PC-9 (cell line): ENCODE measurements around the gene TSTD2. TPM values are rescaled to one million over a fixed set of nuclear protein-coding genes. Genes with fewer than 3 reads are reported as not detected.

Experiments used
- BruUV-seq: library from RNA; stranded (reverse); fragments of 400-500 nt; replicated peaks from 2 replicates; lab custom pipeline; 2021; lab: Mats Ljungman, UMichigan
- CTCF ChIA-PET: fragments of 300-600 bp; sonication (Branson Sonifier 250); formaldehyde crosslinking; loops from one replicate; lab custom pipeline; 2022; ENCODE audit warnings: antibody characterized with exemption; lab: Charles Lee
- POLR2A ChIA-PET: fragments of 300-600 bp; sonication (Branson Sonifier 250); formaldehyde crosslinking; loops from one replicate; lab custom pipeline; 2022; ENCODE audit warnings: antibody characterized with exemption; ENCODE audit not compliant: unreplicated experiment; lab: Charles Lee
- DNase-seq, 2 experiments: peaks; one replicate each; pipeline versions ENCODE4 v3.0.0 to v3.0.0-alpha.2; 2015 to 2022; ENCODE audit warnings: mixed read lengths in 1 of 2
- H2AFZ ChIP-seq: fragments of 200-600 bp; sonication (generic); 2 replicates; pipeline ENCODE4 v1.8.1; 2017; ENCODE audit warnings: antibody characterized with exemption
- H3F3A ChIP-seq: fragments of 200-600 bp; sonication (generic); 2 replicates; pipeline ENCODE4 v1.8.1; 2017; ENCODE audit warnings: antibody characterized with exemption, mild to moderate bottlenecking, low read depth; ENCODE audit not compliant: insufficient read depth
- H3K27ac ChIP-seq: fragments of 200-600 bp; sonication (generic); 2 replicates; pipeline ENCODE4 v1.6.1; 2016; ENCODE audit warnings: mixed run types
- H3K27me3 ChIP-seq: fragments of 200-600 bp; sonication (generic); 2 replicates; pipeline ENCODE4 v1.6.1; 2016; ENCODE audit warnings: low read depth, mixed run types; ENCODE audit not compliant: insufficient read depth
- H3K36me3 ChIP-seq: fragments of 200-600 bp; sonication (generic); 2 replicates; pipeline ENCODE4 v1.6.1; 2016; ENCODE audit warnings: low read depth, mixed run types
- H3K4me1 ChIP-seq: fragments of 200-600 bp; sonication (generic); replicated peaks from 2 replicates; pipeline ENCODE4 v1.6.1; 2016; ENCODE audit warnings: mixed run types; ENCODE audit not compliant: insufficient read depth
- H3K4me2 ChIP-seq: fragments of 200-600 bp; sonication (generic); 2 replicates; pipeline ENCODE4 v1.6.1; 2017; ENCODE audit warnings: mixed run types
- H3K4me3 ChIP-seq: fragments of 200-600 bp; sonication (generic); 2 replicates; pipeline ENCODE4 v1.6.1; 2016; ENCODE audit warnings: mixed run types
- H3K79me2 ChIP-seq: fragments of 200-600 bp; sonication (generic); 2 replicates; pipeline ENCODE4 v1.6.1; 2017; ENCODE audit warnings: low read depth, mixed run types
- H3K9me2 ChIP-seq: fragments of 200-600 bp; sonication (generic); 2 replicates; pipeline ENCODE4 v1.8.1; 2017; ENCODE audit warnings: mild to moderate bottlenecking; ENCODE audit not compliant: insufficient read depth
- H3K9me3 ChIP-seq: fragments of 200-600 bp; sonication (generic); 2 replicates; pipeline ENCODE4 v1.8.1; 2016; ENCODE audit warnings: low read depth; ENCODE audit not compliant: insufficient read depth
- H4K20me1 ChIP-seq: fragments of 200-600 bp; sonication (generic); 2 replicates; pipeline ENCODE4 v1.8.1; 2017; ENCODE audit not compliant: insufficient read depth
- CTCF ChIP-seq: fragments of 200-600 bp; sonication (generic); conservative IDR thresholded peaks from 2 replicates; pipeline ENCODE4 v1.6.1; 2017; ENCODE audit warnings: mixed run types, antibody characterized with exemption, mild to moderate bottlenecking, moderate library complexity
- EZH2 ChIP-seq: fragments of 200-600 bp; sonication (generic); IDR thresholded peaks from 2 replicates; pipeline ENCODE4 v1.8.0; 2017; ENCODE audit warnings: antibody characterized with exemption, low read depth
- intact Hi-C: fragments of 100-400 bp; cut with micrococcal nuclease; formaldehyde crosslinking; loops from one replicate; pipeline ENCODE4 v1.10.0; 2022; ENCODE audit not compliant: unreplicated experiment
- total RNA-seq: library from RNA; stranded (reverse); gene quantifications from 2 replicates; pipeline ENCODE4 v1.2.3, GENCODE V29; 2021

The TSTD2 gene
- total RNA-seq, 1 experiment from 2014 or later, result 17.0 TPM

- peaks cover 63% of the 10 kb centered on the region for H3K36me3 ChIP-seq
- POLR2A ChIA-PET, result no interaction called here
- no TSS peak for BruUV-seq
- H3K79me2 ChIP-seq, result no peaks in the 10 kb centered on the region
- CTCF ChIA-PET, result no interaction called here
- no peak overlapping the region for H2AFZ ChIP-seq
- H3F3A ChIP-seq, result peaks cover 17% of the 10 kb centered on the region; the same call in 1 of the 2 replicates
- no peak overlapping the region for H3K27ac ChIP-seq
- no peaks in the 10 kb centered on the region for H4K20me1 ChIP-seq
- no peak overlapping the region for H3K4me2 ChIP-seq
- H3K4me3 ChIP-seq, result no peak overlapping the region
- H3K4me1 ChIP-seq, result no peaks in the 10 kb centered on the region
- no peaks in the 10 kb centered on the region for H3K9me3 ChIP-seq
- H3K27me3 ChIP-seq, result no peaks in the 10 kb centered on the region
- H3K9me2 ChIP-seq, result no peaks in the 10 kb centered on the region
- DNase-seq, result no peak
- TF ChIP-seq EZH2 (no peak), CTCF (no peak)
- intact Hi-C loops, result no loop called here
Observed at GRCh38 chr9:97668485-97668884, 35.3 kb upstream of the TSTD2 start.

- no peaks in the 10 kb centered on the region for H3K79me2 ChIP-seq
- H2AFZ ChIP-seq, result no peak overlapping the region
- H3K9me2 ChIP-seq, result no peaks in the 10 kb centered on the region
- BruUV-seq, result no TSS peak
- H3F3A ChIP-seq, result peaks cover 17% of the 10 kb centered on the region; the same call in 1 of the 2 replicates
- ChIA-PET CTCF (no interaction called here), POLR2A (no interaction called here)
- no peaks in the 10 kb centered on the region for H3K27me3 ChIP-seq
- TF ChIP-seq CTCF (no peak), EZH2 (no peak)
- no peak overlapping the region for H3K4me3 ChIP-seq
- no peak for DNase-seq
- no peak overlapping the region for H3K4me2 ChIP-seq
- no peaks in the 10 kb centered on the region for H3K4me1 ChIP-seq
- no peak overlapping the region for H3K27ac ChIP-seq
- no peaks in the 10 kb centered on the region; the same call in 1 of the 2 replicates for H4K20me1 ChIP-seq
- no peaks in the 10 kb centered on the region for H3K9me3 ChIP-seq
- intact Hi-C loops, result no loop called here
- H3K36me3 ChIP-seq, result peaks cover 70% of the 10 kb centered on the region
Observed at GRCh38 chr9:97666907-97667686, 33.9 kb upstream of the TSTD2 start.

GRCh38 chr9:97665742-97666141 lies 32.6 kb upstream of the TSTD2 start:
- peaks cover 8% of the 10 kb centered on the region; the same call in 1 of the 2 replicates for H3F3A ChIP-seq
- H3K4me2 ChIP-seq, result no peak overlapping the region
- TF ChIP-seq CTCF (no peak), EZH2 (no peak)
- no peaks in the 10 kb centered on the region for H3K4me1 ChIP-seq
- H3K4me3 ChIP-seq, result no peak overlapping the region
- no peaks in the 10 kb centered on the region for H3K9me3 ChIP-seq
- H3K9me2 ChIP-seq, result no peaks in the 10 kb centered on the region
- BruUV-seq, result no TSS peak
- H2AFZ ChIP-seq, result no peak overlapping the region
- CTCF ChIA-PET, result no interaction called here
- no peak overlapping the region for H3K27ac ChIP-seq
- no peaks in the 10 kb centered on the region for H3K79me2 ChIP-seq
- POLR2A ChIA-PET, result no interaction called here
- no peaks in the 10 kb centered on the region for H3K27me3 ChIP-seq
- intact Hi-C loops, result no loop called here
- DNase-seq, result no peak
- H4K20me1 ChIP-seq, result no peaks in the 10 kb centered on the region; the same call in 1 of the 2 replicates
- peaks cover 69% of the 10 kb centered on the region for H3K36me3 ChIP-seq
